Right cardiac atrium (tissue), 5 donors: ENCODE results near the gene MTIF2. TPM values are rescaled to one million over a fixed set of nuclear protein-coding genes. Genes with fewer than 3 reads are reported as not detected.

Experiments
- ATAC-seq, 2 donors: fragments of 200-7000 bp; cut with Tn5 transposase; one replicate each; pipeline versions ENCODE4 v1.8.0 to v1.9.1; 2020; ENCODE audit warnings: moderate library complexity in 2 of 2, mild to moderate bottlenecking in 1 of 2
- DNase-seq, 3 donors: peaks; one replicate each; pipeline ENCODE4 v3.0.0-alpha.2; 2020
- H3K27ac ChIP-seq: one replicate; pipeline ENCODE4 v1.5.1; 2013; ENCODE audit warnings: mild to moderate bottlenecking, low read length, control low read depth, moderate library complexity
- H3K27me3 ChIP-seq: one replicate; pipeline ENCODE4 v1.6.1; 2013; ENCODE audit not compliant: control insufficient read depth, insufficient read depth
- H3K4me1 ChIP-seq: one replicate; pipeline ENCODE4 v1.6.1; 2013; ENCODE audit warnings: low read length; ENCODE audit not compliant: control insufficient read depth, insufficient read depth
- H3K4me3 ChIP-seq: one replicate; pipeline ENCODE4 v1.5.1; 2013; ENCODE audit warnings: low read length, control low read depth
- H3K9me3 ChIP-seq: one replicate; pipeline ENCODE4 v1.6.1; 2013; ENCODE audit warnings: low read length; ENCODE audit not compliant: control insufficient read depth
- WGBS: extraction: QIAGEN DNeasy Blood & Tissue Kit; methylation state at CpG from one replicate; pipeline ENCODE4 v1.1.7; 2013; 5-methylcytosine and 5-hydroxymethylcytosine counted together
- intact Hi-C, 4 donors: fragments of 100-400 bp; cut with DNase I; formaldehyde crosslinking; loops; one replicate each; pipeline versions ENCODE4 v1.11.0 to v1.14.0; 2022 to 2023
- long read RNA-seq, 4 donors: library from polyadenylated mRNA; unstranded; transcript quantifications; one replicate each; pipeline ENCODE4 v2.0.0, GENCODE V29; 2020 to 2021
- polyA plus RNA-seq: library from polyadenylated mRNA; stranded (reverse); fragments of 200-250 nt; gene quantifications from one replicate; pipeline ENCODE4 v1.2.3, GENCODE V29; 2013
- total RNA-seq, 4 donors: library from RNA; stranded (reverse); fragmentation: NEBNext Ultra II Directional; extraction: Animal tissue kit (Norgen Biotek cat#: 25700); gene quantifications; one replicate each; pipeline ENCODE4 v1.2.1, GENCODE V29; 2021
- donor health status: healthy with polysubstance abuse.
- donor health status: DM: no; HTN: yes; CAD: no.
- donor health status: DM: no; HTN: no; CAD: no.
- donor health status: DM: no; HTN: yes; CAD: no; lungs with severe emphysema.
- donor health status: DM: yes; HTN: yes; CAD: no.

The MTIF2 gene, protein sequence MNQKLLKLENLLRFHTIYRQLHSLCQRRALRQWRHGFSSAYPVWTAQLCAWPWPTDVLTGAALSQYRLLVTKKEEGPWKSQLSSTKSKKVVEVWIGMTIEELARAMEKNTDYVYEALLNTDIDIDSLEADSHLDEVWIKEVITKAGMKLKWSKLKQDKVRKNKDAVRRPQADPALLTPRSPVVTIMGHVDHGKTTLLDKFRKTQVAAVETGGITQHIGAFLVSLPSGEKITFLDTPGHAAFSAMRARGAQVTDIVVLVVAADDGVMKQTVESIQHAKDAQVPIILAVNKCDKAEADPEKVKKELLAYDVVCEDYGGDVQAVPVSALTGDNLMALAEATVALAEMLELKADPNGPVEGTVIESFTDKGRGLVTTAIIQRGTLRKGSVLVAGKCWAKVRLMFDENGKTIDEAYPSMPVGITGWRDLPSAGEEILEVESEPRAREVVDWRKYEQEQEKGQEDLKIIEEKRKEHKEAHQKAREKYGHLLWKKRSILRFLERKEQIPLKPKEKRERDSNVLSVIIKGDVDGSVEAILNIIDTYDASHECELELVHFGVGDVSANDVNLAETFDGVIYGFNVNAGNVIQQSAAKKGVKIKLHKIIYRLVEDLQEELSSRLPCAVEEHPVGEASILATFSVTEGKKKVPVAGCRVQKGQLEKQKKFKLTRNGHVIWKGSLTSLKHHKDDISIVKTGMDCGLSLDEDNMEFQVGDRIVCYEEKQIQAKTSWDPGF
- total RNA-seq (10 to 100 TPM; 28.2 to 39.6 (median 35.8) TPM), polyA plus RNA-seq (30.2 TPM)
- long read RNA-seq, donor 1, transcript MTIF2-201 (16 exons, 2,528 nt) = major isoform, 32 of 48 reads
- long read RNA-seq, donor 1, partial matches to known transcripts = 3 of 48 reads
- long read RNA-seq, donor 1, other reads (novel, unspliced or antisense) = 13 of 48 reads
- long read RNA-seq, donor 2, transcript MTIF2-201 (16 exons, 2,528 nt) = major isoform, 12 of 19 reads
- long read RNA-seq, donor 2, partial matches to known transcripts = 2 of 19 reads
- long read RNA-seq, donor 2, other reads (novel, unspliced or antisense) = 5 of 19 reads
- long read RNA-seq, donor 3, transcript MTIF2-201 (16 exons, 2,528 nt) = major isoform, 13 of 88 reads
- long read RNA-seq, donor 3, partial matches to known transcripts = 50 of 88 reads
- long read RNA-seq, donor 3, other reads (novel, unspliced or antisense) = 23 of 88 reads
- long read RNA-seq, donor 4, transcript MTIF2-201 (16 exons, 2,528 nt) = major isoform, 13 of 17 reads
- long read RNA-seq, donor 4, partial matches to known transcripts = 0 of 17 reads
- long read RNA-seq, donor 4, other reads (novel, unspliced or antisense) = 4 of 17 reads

DNA sequence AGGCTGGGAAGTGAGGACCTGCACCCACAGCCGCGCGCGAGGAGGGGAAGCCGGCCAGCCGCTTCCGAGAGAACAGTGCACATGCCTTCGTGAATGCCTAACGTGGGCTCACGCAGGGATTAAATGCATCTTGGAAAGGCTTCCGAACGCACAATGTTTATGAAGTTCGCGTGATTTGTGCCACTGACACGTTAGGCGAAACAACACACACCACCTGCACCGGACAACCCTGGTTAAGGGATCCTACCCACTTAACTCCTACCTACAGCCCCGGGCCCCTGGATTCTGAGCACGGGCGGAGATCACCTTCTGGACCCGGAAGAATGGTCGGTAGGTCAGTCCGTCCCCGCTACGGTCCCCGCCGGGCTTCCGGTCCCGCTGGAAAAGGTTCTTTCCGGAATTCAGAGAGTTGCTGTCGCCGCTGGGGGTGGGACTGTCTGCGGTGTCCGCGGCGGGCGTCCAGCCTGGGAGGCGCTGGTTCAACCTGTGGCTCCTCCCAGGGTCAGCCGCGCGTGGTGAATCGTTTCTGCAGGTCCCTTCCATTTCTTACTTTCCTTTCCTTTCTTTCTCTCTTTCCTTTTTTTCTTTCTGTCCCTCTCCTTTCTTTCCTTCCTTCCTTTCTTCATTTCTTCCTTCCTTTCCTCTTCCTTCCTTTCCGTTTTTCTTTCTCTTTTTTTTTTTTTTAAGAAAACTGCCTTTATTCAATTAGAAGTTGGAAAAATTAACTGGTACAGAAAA, at the start of gene MTIF2:
MTIF2 (minus strand) TSS at position 325 of the 738 bp plus-strand sequence. CDS start 5,373 bp downstream, outside the sequence.
- Histone ChIP-seq H3K27ac (peak within 1 kb of the TSS; percentile 97), H3K4me3 (peak within 1 kb of the TSS; percentile 91), H3K4me1 (peaks cover 2% of the 10 kb centered on the region), H3K27me3 (no peaks in the 10 kb centered on the region), H3K9me3 (no peaks in the 10 kb centered on the region)
- WGBS = under 1% methylated on average over 43 of the region's 43 CpGs
- DNase-seq (peak; percentile 97 to 98 (median 98)), ATAC-seq (peak; percentile 99)
- intact Hi-C loops = loop anchor here in 1 of 4 donors (5.0 kb wide), 1 partner anchor 37 kb away; the partner anchor contains the start of genes CLHC1 and RPS27A

DNA sequence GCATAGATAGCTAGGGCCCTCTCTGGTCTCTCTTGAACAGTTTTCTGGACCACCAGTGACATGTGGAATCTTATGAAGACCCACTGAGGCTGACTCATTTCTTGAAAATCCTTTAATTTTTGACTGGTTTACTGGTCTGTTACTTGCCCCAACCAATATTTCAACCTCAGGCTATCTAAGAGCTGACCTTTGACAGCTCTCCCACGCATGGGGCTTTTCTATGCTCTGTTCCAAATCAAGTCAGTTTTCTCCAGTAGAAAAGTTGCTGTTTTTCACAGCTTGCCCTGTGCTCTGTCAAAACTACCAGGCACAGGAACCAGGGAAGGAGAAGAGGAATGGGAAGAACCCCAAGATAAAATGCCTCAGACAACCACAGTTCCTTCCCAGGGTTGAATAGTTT, 46.0 kb upstream of the MTIF2 start:
- Histone ChIP-seq H3K4me3 (no peak overlapping the region), H3K9me3 (no peaks in the 10 kb centered on the region), H3K27me3 (no peaks in the 10 kb centered on the region), H3K4me1 (no peaks in the 10 kb centered on the region), H3K27ac (no peak overlapping the region)
- no peak for ATAC-seq
- whole genome bisulfite sequencing = 72% methylated on average over 1 of the region's 1 CpG
- DNase-seq = no peak
- intact Hi-C loops = no loop called here

DNA sequence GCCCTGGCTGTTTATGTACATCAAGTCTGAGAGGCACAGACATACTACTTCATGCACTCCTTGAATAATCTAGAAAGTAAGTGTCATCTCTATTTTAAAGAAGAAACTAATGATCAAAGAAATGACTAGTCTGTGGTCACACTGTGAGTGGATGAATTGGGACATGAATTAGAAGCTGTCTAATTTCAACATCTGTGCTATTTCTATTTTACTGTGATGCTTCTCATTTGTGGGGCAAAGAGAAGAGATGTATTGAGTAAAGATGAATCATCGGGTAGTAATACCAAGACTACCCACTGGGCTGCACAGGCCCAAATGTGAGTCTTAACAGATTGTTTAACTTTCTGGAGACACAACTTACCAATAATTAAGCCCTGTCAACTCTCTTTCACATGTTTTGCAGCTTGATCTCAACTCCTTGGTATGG, 42.4 kb upstream of the MTIF2 start:
- no peaks in the 10 kb centered on the region for H3K4me1 ChIP-seq
- H3K27me3 ChIP-seq = no peaks in the 10 kb centered on the region
- ATAC-seq = no peak
- H3K27ac ChIP-seq = no peak overlapping the region
- no peak overlapping the region for H3K4me3 ChIP-seq
- intact Hi-C loops = no loop called here
- WGBS = 94% methylated on average over 1 of the region's 1 CpG
- DNase-seq = no peak
- no peaks in the 10 kb centered on the region for H3K9me3 ChIP-seq

DNA sequence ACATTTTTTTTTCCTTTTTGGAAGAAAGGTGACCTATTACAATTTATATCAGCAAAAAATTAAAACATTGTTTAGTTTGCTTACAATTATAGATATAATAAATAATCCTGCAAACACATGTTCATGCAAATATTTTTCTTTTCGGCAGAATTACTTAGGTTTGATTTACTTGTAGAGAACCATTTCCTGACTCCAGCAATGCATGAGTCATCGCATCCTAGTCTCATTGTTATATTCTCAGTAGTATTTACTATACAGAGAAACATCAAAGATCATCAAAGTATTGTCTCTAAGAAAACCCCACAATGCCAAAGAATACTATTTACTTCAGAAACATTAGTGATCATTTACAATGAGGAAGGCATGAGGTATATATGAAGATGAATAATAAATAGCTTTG, 40.4 kb upstream of the MTIF2 start:
- Histone ChIP-seq H3K9me3 (no peaks in the 10 kb centered on the region), H3K27ac (no peak overlapping the region), H3K4me1 (no peaks in the 10 kb centered on the region), H3K27me3 (no peaks in the 10 kb centered on the region), H3K4me3 (no peak overlapping the region)
- ATAC-seq = peak in 1 of 2 donors; percentile 41
- 67% methylated on average over 2 of the region's 2 CpGs for WGBS
- intact Hi-C loops = no loop called here
- no peak for DNase-seq

DNA sequence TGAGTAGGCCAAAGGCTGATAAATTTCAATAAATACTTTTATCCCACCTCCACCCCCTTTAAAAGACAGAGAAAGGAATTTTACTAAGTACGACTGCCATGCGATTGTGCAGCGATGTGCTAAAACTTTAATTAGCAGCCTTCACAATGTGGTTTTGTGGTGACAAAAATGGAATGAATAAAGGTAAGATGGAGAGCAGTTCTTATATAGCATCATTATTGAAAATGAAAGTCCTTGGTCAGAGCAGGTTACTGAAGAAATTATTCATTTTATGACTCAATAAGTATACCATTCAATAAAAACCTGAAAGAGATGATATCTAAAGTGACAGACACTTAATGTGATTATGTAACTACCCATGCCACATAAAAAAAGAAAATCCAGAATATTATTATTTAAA, 33.2 kb upstream of the MTIF2 start:
- no peak overlapping the region for H3K4me3 ChIP-seq
- no peaks in the 10 kb centered on the region for H3K4me1 ChIP-seq
- no peak overlapping the region for H3K27ac ChIP-seq
- intact Hi-C loops = no loop called here
- WGBS = 97% methylated on average over 3 of the region's 3 CpGs
- no peaks in the 10 kb centered on the region for H3K27me3 ChIP-seq
- DNase-seq (no peak), ATAC-seq (no peak)
- no peaks in the 10 kb centered on the region for H3K9me3 ChIP-seq

DNA sequence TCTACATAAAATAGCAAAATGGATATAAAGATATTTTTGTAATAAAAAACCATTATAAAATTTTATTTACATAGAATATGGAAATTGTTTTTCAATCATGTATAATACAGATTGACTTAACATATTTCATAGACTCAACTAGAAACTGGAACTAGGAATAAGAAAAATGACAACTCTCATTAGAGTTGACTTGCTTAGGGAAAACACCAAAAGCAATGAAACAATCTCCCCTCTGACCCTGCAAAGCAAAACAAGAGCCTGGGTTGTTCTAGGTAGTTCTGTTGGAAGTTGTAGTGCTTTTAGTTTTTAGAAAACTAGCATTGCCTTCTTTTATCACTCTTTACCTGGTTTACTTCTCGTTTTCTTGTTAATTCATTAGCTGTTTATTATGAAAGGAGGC, 32.2 kb upstream of the MTIF2 start:
- no peak for ATAC-seq
- 97% methylated on average over 1 of the region's 1 CpG for WGBS

DNA sequence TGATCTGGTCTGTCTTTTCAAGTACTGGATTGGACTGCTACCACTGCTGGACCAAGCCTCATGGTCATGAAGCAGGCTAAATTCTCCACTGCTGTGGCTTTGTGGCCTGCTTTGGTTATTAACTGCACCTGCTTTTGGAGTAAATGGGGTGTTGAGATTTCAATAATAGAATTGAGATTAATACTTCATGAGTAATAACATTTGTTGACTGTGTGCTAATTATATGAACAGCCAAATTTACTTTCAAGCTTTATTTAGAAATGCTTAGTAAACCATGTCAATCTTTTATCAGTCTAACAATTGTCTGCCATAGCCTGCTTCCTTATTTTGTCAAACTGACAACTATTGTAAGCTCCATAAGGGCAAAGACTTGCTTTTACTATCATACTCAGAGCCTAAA, 27.4 kb upstream of the MTIF2 start:
- H3K4me3 ChIP-seq = no peak overlapping the region
- intact Hi-C loops = no loop called here
- H3K27me3 ChIP-seq = no peaks in the 10 kb centered on the region
- no peak for DNase-seq
- ATAC-seq = no peak
- no peaks in the 10 kb centered on the region for H3K4me1 ChIP-seq
- H3K9me3 ChIP-seq = no peaks in the 10 kb centered on the region
- H3K27ac ChIP-seq = no peak overlapping the region

More for the DNA sequence above, 32.2 kb upstream of the MTIF2 start:
- no peak overlapping the region for H3K4me3 ChIP-seq
- intact Hi-C loops = no loop called here
- H3K27me3 ChIP-seq = no peaks in the 10 kb centered on the region
- H3K4me1 ChIP-seq = no peaks in the 10 kb centered on the region
- DNase-seq = no peak
- no peaks in the 10 kb centered on the region for H3K9me3 ChIP-seq
- H3K27ac ChIP-seq = no peak overlapping the region

DNA sequence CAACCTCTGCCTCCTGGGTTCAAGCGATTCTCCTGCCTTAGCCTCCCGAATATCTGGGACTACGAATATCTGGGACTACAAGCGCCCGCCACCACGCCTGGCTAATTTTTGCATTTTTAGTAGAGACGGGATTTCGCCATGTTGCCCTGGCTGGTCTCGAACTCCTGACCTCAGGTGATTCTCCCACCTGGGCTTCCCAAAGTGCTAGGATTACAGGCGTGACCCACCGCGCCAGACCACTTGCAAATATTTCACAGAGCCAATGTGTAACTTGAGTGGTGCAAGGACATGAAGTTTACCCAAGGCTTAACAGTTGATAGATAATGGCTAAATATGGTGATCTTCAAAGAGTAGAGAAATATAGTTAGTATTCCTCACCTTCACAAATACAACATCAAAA, 14.1 kb upstream of the MTIF2 start:
- Histone ChIP-seq H3K9me3 (no peaks in the 10 kb centered on the region), H3K4me3 (peak overlapping the region; percentile 53), H3K27ac (no peak overlapping the region), H3K4me1 (peaks cover 1% of the 10 kb centered on the region), H3K27me3 (no peaks in the 10 kb centered on the region)
- no peak for DNase-seq
- intact Hi-C loops = no loop called here
- 97% methylated on average over 12 of the region's 12 CpGs for WGBS
- ATAC-seq = no peak

DNA sequence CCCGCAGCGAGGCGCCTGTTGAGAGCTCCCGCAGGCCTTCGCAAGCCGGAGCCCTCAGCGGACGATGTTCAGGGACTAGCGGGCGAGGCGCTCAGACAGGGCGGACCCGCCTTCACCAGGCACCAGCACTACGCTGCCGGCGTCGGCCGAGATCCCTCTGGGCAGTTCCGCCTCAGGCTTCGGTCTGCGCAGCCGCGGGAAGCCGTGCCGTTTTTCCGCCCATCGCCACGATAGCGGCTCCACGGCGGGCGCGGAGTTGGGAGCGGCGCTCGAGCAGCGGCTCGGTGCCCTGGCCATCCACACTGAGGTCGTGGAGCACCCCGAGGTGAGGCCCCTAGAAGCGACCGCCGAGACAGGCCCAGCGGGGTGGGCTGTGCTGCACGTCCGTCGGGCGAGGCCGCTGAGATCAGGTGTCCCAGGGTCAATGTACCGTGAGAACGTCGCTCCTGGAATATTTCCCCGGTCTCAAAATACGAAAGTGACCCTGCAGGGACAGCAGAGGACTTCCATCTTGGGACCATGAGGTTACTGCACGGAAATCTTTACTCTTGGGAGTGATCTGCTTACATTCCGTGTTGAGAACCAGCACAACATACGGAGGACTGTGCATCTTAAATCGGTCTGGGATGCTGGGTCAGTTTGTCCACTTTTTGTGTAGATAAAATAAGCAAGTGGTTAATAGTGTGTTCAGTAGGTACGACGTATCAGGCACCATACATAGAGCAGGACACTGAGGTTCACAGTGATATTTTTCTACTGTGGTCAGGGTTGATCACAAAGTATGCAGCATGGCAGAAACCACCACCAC, 13.3 kb upstream of the MTIF2 start:
- Histone ChIP-seq H3K27ac (peak overlapping the region; percentile 82), H3K4me3 (peak overlapping the region; percentile 53), H3K4me1 (peaks cover 1% of the 10 kb centered on the region), H3K9me3 (no peaks in the 10 kb centered on the region), H3K27me3 (no peaks in the 10 kb centered on the region)
- intact Hi-C loops = no loop called here
- WGBS = 1% methylated on average over 60 of the region's 60 CpGs
- peak; percentile 98 to 99 for ATAC-seq
- DNase-seq = peak; percentile 95 to 97 (median 97)
